Right lobe of liver (tissue), 6 donors: ENCODE measurements around the gene ZNF805. TPM values are rescaled to one million over a fixed set of nuclear protein-coding genes. Genes with fewer than 3 reads are reported as not detected.

ENCODE experiments used
- ATAC-seq, 4 donors: fragments of 200-7000 bp; cut with Tn5 transposase; one replicate each; pipeline ENCODE4 v1.9.1; 2020; ENCODE audit warnings: mild to moderate bottlenecking in 4 of 4, moderate library complexity in 4 of 4
- DNase-seq, 3 donors: peaks; one replicate each; pipeline ENCODE4 v3.0.0-alpha.2; 2020
- H3K27ac ChIP-seq, 3 donors: fragments of 200-600 bp; one replicate each; pipeline ENCODE4 v1.8.0; 2022
- H3K27me3 ChIP-seq, 2 donors: fragments of 200-600 bp; one replicate each; pipeline ENCODE4 v1.8.0; 2022
- H3K36me3 ChIP-seq, 4 donors: fragments of 200-600 bp; sonication (generic) in 1 of 4; one replicate each; pipeline versions ENCODE4 v1.5.1 to v1.8.0; 2017 to 2022; ENCODE audit warnings: control low read depth in 1 of 4
- H3K4me1 ChIP-seq, 4 donors: fragments of 200-600 bp; sonication (generic) in 1 of 4; one replicate each; pipeline versions ENCODE4 v1.5.1 to v1.8.0; 2017 to 2022; ENCODE audit warnings: control low read depth in 1 of 4
- H3K4me3 ChIP-seq, 3 donors: fragments of 200-600 bp; one replicate each; pipeline ENCODE4 v1.8.0; 2022
- H3K9me3 ChIP-seq, 4 donors: fragments of 200-600 bp; sonication (generic) in 1 of 4; one replicate each; pipeline versions ENCODE4 v1.5.1 to v1.8.0; 2017 to 2022; ENCODE audit warnings: control low read depth in 1 of 4
- CTCF ChIP-seq, 4 donors: fragments of 200-600 bp in 3 of 4; fragments of 450-650 bp in 1 of 4; IDR thresholded peaks; one replicate each; pipeline versions ENCODE4 v1.5.1 to v1.8.0; 2016 to 2022; ENCODE audit warnings: antibody characterized with exemption in 4 of 4, mild to moderate bottlenecking in 2 of 4
- POLR2A ChIP-seq: fragments of 450-650 bp; IDR thresholded peaks from one replicate; pipeline ENCODE4 v1.6.1; 2017; ENCODE audit warnings: antibody characterized with exemption, mild to moderate bottlenecking
- WGBS: methylation state at CpG from one replicate; pipeline ENCODE4 v1.1.6; 2018; ENCODE audit warnings: low coverage, low lambda C conversion rate; ENCODE audit not compliant: insufficient coverage; ENCODE audit errors: missing lambda C conversion rate; 5-methylcytosine and 5-hydroxymethylcytosine counted together
- intact Hi-C, 2 donors: fragments of 100-400 bp; cut with DNase I; formaldehyde crosslinking; loops; one replicate each; pipeline versions ENCODE4 v1.11.2 to v1.14.1; 2022
- total RNA-seq, 6 experiments: library from RNA; depleted of rRNA in 2 of 6; stranded (reverse); fragments of >200 nt in 2 of 6; fragmentation: NEBNext Ultra II Directional in 3 of 6; extraction: Animal tissue kit (Norgen Biotek cat#: 25700) in 3 of 6; gene quantifications; one replicate each; pipeline versions ENCODE4 v1.1.0 to v1.2.4, GENCODE V29; 2016 to 2023
- donor health status: DM: no; HTN: yes; CAD: no.
- donor health status: DM: no; HTN: no; CAD: no.
- donor health status: DM: no; HTN: no; CAD: no.
- donor health status: DM: no; HTN: yes; CAD: no.
- donor health status: DM: no; HTN: yes; CAD: no.

Gene ZNF805
- total RNA-seq, 6 experiments from 2014 or later, result 3.9 to 6.3 (median 5.5) TPM

GRCh38 chr19:57233207-57233606 lies 7.2 kb upstream of the ZNF805 start:
- Histone ChIP-seq H3K4me3 (no peak overlapping the region), H3K27me3 (no peaks in the 10 kb centered on the region), H3K4me1 (no peaks in the 10 kb centered on the region), H3K36me3 (no peaks in the 10 kb centered on the region), H3K27ac (no peak overlapping the region), H3K9me3 (no peaks in the 10 kb centered on the region)
- ATAC-seq (no peak), DNase-seq (no peak)
- TF ChIP-seq POLR2A (no peak), CTCF (IDR thresholded peaks at IDR 0.05) (no peak)
- 60% methylated on average over 1 of the region's 1 CpG for WGBS
- intact Hi-C loops, result no loop called here

GRCh38 chr19:57239982-57240310 lies 486 bp upstream of the ZNF805 start:
- intact Hi-C loops, result no loop called here
- no peak for TF ChIP-seq CTCF (IDR thresholded peaks at IDR 0.05)
- 6% methylated on average over 9 of the region's 12 CpGs for WGBS
- Histone ChIP-seq H3K27ac (peak overlapping the region; percentile 62 to 72 (median 71)), H3K9me3 (no peaks in the 10 kb centered on the region), H3K36me3 (peaks cover 0 to 7% (median 1%) of the 10 kb centered on the region in 4 donors), H3K27me3 (no peaks in the 10 kb centered on the region), H3K4me3 (peak overlapping the region; percentile 76 to 92 (median 85)), H3K4me1 (peaks cover 0 to 17% (median 3%) of the 10 kb centered on the region in 4 donors)
- DNase-seq, result no peak
- no peak for ATAC-seq

GRCh38 chr19:57241176-57241575 lies 744 bp downstream of the ZNF805 start:
- H3K4me1 ChIP-seq, result peaks cover 0 to 17% (median 3%) of the 10 kb centered on the region in 4 donors
- 12% methylated on average over 7 of the region's 7 CpGs for WGBS
- no peaks in the 10 kb centered on the region for H3K9me3 ChIP-seq
- intact Hi-C loops, result no loop called here
- TF ChIP-seq CTCF (IDR thresholded peaks at IDR 0.05) (no peak), POLR2A (no peak)
- peaks cover 0 to 7% (median 3%) of the 10 kb centered on the region in 4 donors for H3K36me3 ChIP-seq
- H3K27me3 ChIP-seq, result no peaks in the 10 kb centered on the region
- peak overlapping the region; percentile 58 to 72 (median 71) for H3K27ac ChIP-seq
- DNase-seq, result no peak
- peak overlapping the region; percentile 76 to 92 (median 85) for H3K4me3 ChIP-seq
- no peak for ATAC-seq

GRCh38 chr19:57242821-57243220 lies 2.4 kb downstream of the ZNF805 start:
- intact Hi-C loops, result no loop called here
- DNase-seq (no peak), ATAC-seq (no peak)
- no peak overlapping the region for H3K27ac ChIP-seq
- H3K4me3 ChIP-seq, result no peak overlapping the region
- no peaks in the 10 kb centered on the region for H3K27me3 ChIP-seq
- H3K36me3 ChIP-seq, result peaks cover 0 to 15% (median 3%) of the 10 kb centered on the region in 4 donors
- peaks cover 0 to 17% (median 3%) of the 10 kb centered on the region in 4 donors for H3K4me1 ChIP-seq
- 100% methylated on average over 1 of the region's 5 CpGs for whole genome bisulfite sequencing
- H3K9me3 ChIP-seq, result no peaks in the 10 kb centered on the region
- TF ChIP-seq CTCF (IDR thresholded peaks at IDR 0.05) (no peak), POLR2A (no peak)

- TF ChIP-seq POLR2A (no peak), CTCF (IDR thresholded peaks at IDR 0.05) (no peak)
- Histone ChIP-seq H3K4me1 (peaks cover 0 to 17% (median 3%) of the 10 kb centered on the region in 4 donors), H3K36me3 (peaks cover 0 to 31% (median 8%) of the 10 kb centered on the region in 4 donors), H3K27me3 (no peaks in the 10 kb centered on the region), H3K27ac (no peak overlapping the region), H3K9me3 (no peaks in the 10 kb centered on the region), H3K4me3 (no peak overlapping the region)
- 88% methylated on average over 4 of the region's 5 CpGs for WGBS
- no peak for ATAC-seq
- intact Hi-C loops, result no loop called here
- DNase-seq, result no peak
These were observed 4.1 kb downstream of the ZNF805 start for GRCh38 chr19:57244513-57244912.
